SJSA1 (cell line): ENCODE data around the gene MADD. TPM values are rescaled to one million over a fixed set of nuclear protein-coding genes. Genes with fewer than 3 reads are reported as not detected.

Source experiments
- DNase-seq, 2 experiments: peaks; one replicate each; pipeline ENCODE4 v3.0.0-alpha.2; 2015 to 2020; ENCODE audit warnings: low spot score in 2 of 2, low read depth in 1 of 2
- H3K27ac ChIP-seq: fragments of 250-450 bp; sonication (Bioruptor Pico); 2 replicates; pipeline ENCODE4 v1.5.1; 2020; ENCODE audit warnings: mild to moderate bottlenecking, moderate library complexity
- H3K27me3 ChIP-seq: fragments of 250-450 bp; sonication (Bioruptor Pico); replicated peaks from 2 replicates; pipeline ENCODE4 v1.5.1; 2020; ENCODE audit warnings: mild to moderate bottlenecking, moderate library complexity
- H3K36me3 ChIP-seq: fragments of 250-450 bp; sonication (Bioruptor Pico); 2 replicates; pipeline ENCODE4 v1.5.1; 2020; ENCODE audit warnings: mild to moderate bottlenecking
- H3K4me1 ChIP-seq: fragments of 250-450 bp; sonication (Bioruptor Pico); replicated peaks from 2 replicates; pipeline ENCODE4 v1.6.1; 2021; ENCODE audit warnings: mild to moderate bottlenecking
- H3K4me3 ChIP-seq: fragments of 250-450 bp; sonication (Bioruptor Pico); 2 replicates; pipeline ENCODE4 v1.5.1; 2020; ENCODE audit warnings: mild to moderate bottlenecking
- H3K9me3 ChIP-seq: fragments of 250-450 bp; sonication (Bioruptor Pico); replicated peaks from 2 replicates; pipeline ENCODE4 v1.5.1; 2020; ENCODE audit warnings: mild to moderate bottlenecking
- total RNA-seq: library from RNA; depleted of rRNA; stranded (reverse); fragments of >200 nt; shearing (Covaris generic); gene quantifications from 2 replicates; pipeline ENCODE4 v1.2.3, GENCODE V29; 2014

Gene MADD
- total RNA-seq, 1 experiment from 2014 or later, result 20.9 TPM

DNA sequence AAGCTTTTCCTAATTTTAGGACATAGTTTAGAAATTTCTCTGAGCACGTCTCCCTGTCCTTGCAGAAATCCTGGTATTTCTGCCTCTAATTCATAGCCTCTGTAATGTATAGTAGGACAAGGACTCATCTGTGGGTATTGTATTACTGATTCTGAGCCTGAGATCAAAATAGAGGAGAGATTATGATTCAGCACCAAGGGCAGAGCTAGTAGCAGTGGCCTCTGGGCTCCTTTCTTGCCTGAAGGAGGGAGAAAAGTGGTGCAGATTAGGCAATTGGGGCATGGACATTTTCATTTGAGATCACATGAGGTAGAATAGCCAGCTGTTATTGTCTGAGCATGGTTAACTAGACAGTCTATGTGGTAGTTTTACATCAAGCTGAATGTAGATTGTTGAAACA lies 2.8 kb downstream of the MADD start:
- Histone ChIP-seq H3K27me3 (no peaks in the 10 kb centered on the region), H3K4me3 (no peak overlapping the region), H3K27ac (no peak overlapping the region), H3K36me3 (peaks cover 34% of the 10 kb centered on the region), H3K9me3 (no peaks in the 10 kb centered on the region), H3K4me1 (peaks cover 22% of the 10 kb centered on the region)
- no peak for DNase-seq

DNA sequence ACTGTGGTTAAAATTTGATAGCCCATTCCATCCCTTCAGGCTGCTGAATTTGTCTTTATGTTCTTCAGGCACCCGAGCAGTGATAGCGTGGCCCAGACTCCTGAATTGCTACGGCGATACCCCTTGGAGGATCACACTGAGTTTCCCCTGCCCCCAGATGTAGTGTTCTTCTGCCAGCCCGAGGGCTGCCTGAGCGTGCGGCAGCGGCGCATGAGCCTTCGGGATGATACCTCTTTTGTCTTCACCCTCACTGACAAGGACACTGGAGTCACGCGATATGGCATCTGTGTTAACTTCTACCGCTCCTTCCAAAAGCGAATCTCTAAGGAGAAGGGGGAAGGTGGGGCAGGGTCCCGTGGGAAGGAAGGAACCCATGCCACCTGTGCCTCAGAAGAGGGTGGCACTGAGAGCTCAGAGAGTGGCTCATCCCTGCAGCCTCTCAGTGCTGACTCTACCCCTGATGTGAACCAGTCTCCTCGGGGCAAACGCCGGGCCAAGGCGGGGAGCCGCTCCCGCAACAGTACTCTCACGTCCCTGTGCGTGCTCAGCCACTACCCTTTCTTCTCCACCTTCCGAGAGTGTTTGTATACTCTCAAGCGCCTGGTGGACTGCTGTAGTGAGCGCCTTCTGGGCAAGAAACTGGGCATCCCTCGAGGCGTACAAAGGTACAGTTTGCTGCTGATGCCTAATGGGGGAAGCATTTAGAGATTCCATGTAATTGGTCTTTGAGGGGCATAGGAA lies 4.7 kb downstream of the MADD start:
- Histone ChIP-seq H3K9me3 (no peaks in the 10 kb centered on the region), H3K36me3 (peaks cover 53% of the 10 kb centered on the region), H3K4me1 (peaks cover 8% of the 10 kb centered on the region), H3K4me3 (no peak overlapping the region), H3K27me3 (no peaks in the 10 kb centered on the region), H3K27ac (no peak overlapping the region)
- no peak for DNase-seq

GRCh38 chr11:47276923-47277322 lies 7.0 kb downstream of the MADD start:
- Histone ChIP-seq H3K27me3 (no peaks in the 10 kb centered on the region), H3K36me3 (peaks cover 74% of the 10 kb centered on the region), H3K4me1 (no peaks in the 10 kb centered on the region), H3K4me3 (no peak overlapping the region), H3K9me3 (no peaks in the 10 kb centered on the region), H3K27ac (no peak overlapping the region)
- DNase-seq, result no peak

DNA sequence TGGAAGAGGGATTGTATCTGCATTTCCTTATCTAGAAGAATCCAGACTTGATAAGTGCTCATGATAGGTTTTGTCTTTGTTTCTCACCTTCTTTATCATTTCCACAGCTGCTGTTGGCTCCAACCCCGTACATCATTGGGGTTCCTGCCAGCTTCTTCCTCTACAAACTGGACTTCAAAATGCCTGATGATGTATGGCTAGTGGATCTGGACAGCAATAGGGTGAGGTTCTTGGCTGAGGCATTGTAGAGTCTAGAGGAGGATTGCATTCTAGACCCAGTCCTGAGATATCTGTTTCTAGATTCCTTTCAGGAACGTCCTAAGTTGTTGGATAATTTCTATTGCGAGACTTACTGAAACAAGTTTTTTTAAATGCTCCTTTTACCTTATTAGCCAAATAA lies 8.1 kb downstream of the MADD start:
- Histone ChIP-seq H3K4me3 (no peak overlapping the region), H3K4me1 (no peaks in the 10 kb centered on the region), H3K36me3 (peaks cover 85% of the 10 kb centered on the region), H3K9me3 (no peaks in the 10 kb centered on the region), H3K27me3 (no peaks in the 10 kb centered on the region), H3K27ac (no peak overlapping the region)
- no peak for DNase-seq

- no peaks in the 10 kb centered on the region for H3K4me1 ChIP-seq
- H3K27ac ChIP-seq, result no peak overlapping the region
- no peaks in the 10 kb centered on the region for H3K27me3 ChIP-seq
- no peak overlapping the region for H3K4me3 ChIP-seq
- DNase-seq, result no peak
- H3K9me3 ChIP-seq, result no peaks in the 10 kb centered on the region
- H3K36me3 ChIP-seq, result peaks cover 92% of the 10 kb centered on the region
Measured at GRCh38 chr11:47278769-47279168, 8.8 kb downstream of the MADD start.

DNA sequence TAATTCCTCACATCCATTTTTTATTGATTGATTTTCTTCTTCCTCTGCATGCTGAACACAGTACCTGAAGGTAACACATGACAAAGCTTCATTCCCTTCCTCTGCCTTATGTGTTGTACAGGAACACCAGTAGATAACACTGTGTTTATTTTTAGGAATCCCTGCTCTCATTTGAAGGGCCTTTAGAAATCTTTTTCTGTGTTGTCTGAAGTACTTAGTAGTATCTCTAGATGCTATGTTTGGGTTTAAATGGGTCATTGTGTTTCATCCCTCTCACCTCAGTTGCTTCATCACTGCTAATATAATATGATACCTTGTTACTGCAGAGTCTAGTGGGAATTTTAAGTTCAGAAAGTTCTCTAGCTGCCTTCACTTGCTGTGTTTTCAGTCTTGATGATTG lies 10.2 kb downstream of the MADD start:
- peaks cover 97% of the 10 kb centered on the region for H3K36me3 ChIP-seq
- H3K4me3 ChIP-seq, result no peak overlapping the region
- H3K9me3 ChIP-seq, result no peaks in the 10 kb centered on the region
- H3K27me3 ChIP-seq, result no peaks in the 10 kb centered on the region
- no peaks in the 10 kb centered on the region for H3K4me1 ChIP-seq
- DNase-seq, result no peak
- H3K27ac ChIP-seq, result no peak overlapping the region

GRCh38 chr11:47280860-47281259 lies 10.9 kb downstream of the MADD start:
- no peak for DNase-seq
- Histone ChIP-seq H3K9me3 (no peaks in the 10 kb centered on the region), H3K27ac (no peak overlapping the region), H3K4me3 (no peak overlapping the region), H3K27me3 (no peaks in the 10 kb centered on the region), H3K36me3 (peaks cover 98% of the 10 kb centered on the region), H3K4me1 (no peaks in the 10 kb centered on the region)

DNA sequence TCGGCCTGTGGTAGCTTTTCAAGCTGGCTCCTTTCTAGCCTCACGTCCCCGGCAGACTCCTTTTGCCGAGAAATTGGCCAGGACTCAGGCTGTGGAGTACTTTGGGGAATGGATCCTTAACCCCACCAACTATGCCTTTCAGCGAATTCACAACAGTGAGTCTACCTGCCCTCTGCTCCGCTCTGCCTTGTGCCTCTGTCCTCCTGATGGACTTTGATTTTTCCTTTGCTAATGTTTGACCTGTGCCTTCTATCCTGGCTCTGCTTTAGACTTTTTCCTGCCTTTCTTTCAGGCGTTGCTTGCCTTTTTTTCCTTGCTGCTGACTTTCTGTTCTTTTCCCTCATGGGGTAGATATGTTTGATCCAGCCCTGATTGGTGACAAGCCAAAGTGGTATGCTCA lies 12.5 kb downstream of the MADD start:
- Histone ChIP-seq H3K36me3 (peaks cover 98% of the 10 kb centered on the region), H3K4me3 (no peak overlapping the region), H3K27ac (no peak overlapping the region), H3K27me3 (no peaks in the 10 kb centered on the region), H3K9me3 (no peaks in the 10 kb centered on the region), H3K4me1 (no peaks in the 10 kb centered on the region)
- DNase-seq, result no peak

DNA sequence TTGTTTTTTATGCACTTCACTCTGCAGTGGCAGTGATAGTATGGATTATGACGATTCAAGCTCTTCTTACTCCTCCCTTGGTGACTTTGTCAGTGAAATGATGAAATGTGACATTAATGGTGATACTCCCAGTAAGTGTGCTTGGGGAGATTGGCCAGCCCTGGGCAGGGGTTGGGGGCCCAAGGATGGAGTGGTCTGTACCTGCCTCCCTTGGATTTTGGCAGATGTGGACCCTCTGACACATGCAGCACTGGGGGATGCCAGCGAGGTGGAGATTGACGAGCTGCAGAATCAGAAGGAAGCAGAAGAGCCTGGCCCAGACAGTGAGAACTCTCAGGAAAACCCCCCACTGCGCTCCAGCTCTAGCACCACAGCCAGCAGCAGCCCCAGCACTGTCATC lies 14.2 kb downstream of the MADD start:
- Histone ChIP-seq H3K4me3 (no peak overlapping the region), H3K27me3 (no peaks in the 10 kb centered on the region), H3K4me1 (no peaks in the 10 kb centered on the region), H3K27ac (no peak overlapping the region), H3K9me3 (no peaks in the 10 kb centered on the region), H3K36me3 (peaks cover 96% of the 10 kb centered on the region)
- no peak for DNase-seq

GRCh38 chr11:47285969-47286770 lies 16.2 kb downstream of the MADD start:
- H3K36me3 ChIP-seq, result peaks cover 98% of the 10 kb centered on the region
- no peaks in the 10 kb centered on the region for H3K27me3 ChIP-seq
- H3K4me3 ChIP-seq, result no peak overlapping the region
- no peaks in the 10 kb centered on the region for H3K9me3 ChIP-seq
- no peaks in the 10 kb centered on the region for H3K4me1 ChIP-seq
- DNase-seq, result no peak
- H3K27ac ChIP-seq, result no peak overlapping the region

DNA sequence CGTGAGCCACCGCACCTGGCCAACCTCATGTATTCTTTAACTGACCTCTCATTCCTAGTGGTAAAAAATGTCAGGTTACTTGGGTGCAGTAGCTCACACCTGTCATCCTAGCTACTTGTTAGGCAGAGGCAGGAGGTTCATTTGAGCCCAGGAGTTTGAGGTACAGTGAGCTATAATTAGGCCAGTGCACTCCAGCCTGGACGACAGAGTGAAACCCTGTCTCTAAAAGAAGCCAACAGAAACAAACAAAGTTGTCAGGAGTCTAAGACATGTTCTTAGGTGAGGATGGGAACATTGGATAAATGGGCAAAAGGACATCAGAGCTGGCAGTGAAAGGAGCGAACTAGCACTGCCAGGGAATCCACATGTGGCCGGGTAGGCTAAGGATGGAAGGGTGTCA lies 18.1 kb downstream of the MADD start:
- Histone ChIP-seq H3K27ac (no peak overlapping the region), H3K4me1 (no peaks in the 10 kb centered on the region), H3K4me3 (no peak overlapping the region), H3K27me3 (no peaks in the 10 kb centered on the region), H3K36me3 (peaks cover 95% of the 10 kb centered on the region), H3K9me3 (no peaks in the 10 kb centered on the region)
- DNase-seq, result no peak

DNA sequence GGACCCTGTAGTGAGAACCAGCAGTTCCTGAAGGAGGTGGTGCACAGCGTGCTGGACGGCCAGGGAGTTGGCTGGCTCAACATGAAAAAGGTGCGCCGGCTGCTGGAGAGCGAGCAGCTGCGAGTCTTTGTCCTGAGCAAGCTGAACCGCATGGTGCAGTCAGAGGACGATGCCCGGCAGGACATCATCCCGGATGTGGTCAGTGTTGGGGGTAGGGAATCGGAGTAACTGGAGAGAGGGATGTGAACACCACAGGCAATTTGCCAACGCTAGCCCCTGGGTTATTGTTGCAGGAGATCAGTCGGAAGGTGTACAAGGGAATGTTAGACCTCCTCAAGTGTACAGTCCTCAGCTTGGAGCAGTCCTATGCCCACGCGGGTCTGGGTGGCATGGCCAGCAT lies 19.9 kb downstream of the MADD start:
- H3K4me1 ChIP-seq, result no peaks in the 10 kb centered on the region
- H3K36me3 ChIP-seq, result peaks cover 85% of the 10 kb centered on the region
- H3K27ac ChIP-seq, result no peak overlapping the region
- H3K4me3 ChIP-seq, result no peak overlapping the region
- no peaks in the 10 kb centered on the region for H3K9me3 ChIP-seq
- H3K27me3 ChIP-seq, result no peaks in the 10 kb centered on the region
- DNase-seq, result no peak

GRCh38 chr11:47295385-47295784 lies 25.5 kb downstream of the MADD start:
- Histone ChIP-seq H3K9me3 (no peaks in the 10 kb centered on the region), H3K4me1 (no peaks in the 10 kb centered on the region), H3K36me3 (peaks cover 72% of the 10 kb centered on the region), H3K27ac (no peak overlapping the region), H3K27me3 (no peaks in the 10 kb centered on the region), H3K4me3 (no peak overlapping the region)
- no peak for DNase-seq

DNA sequence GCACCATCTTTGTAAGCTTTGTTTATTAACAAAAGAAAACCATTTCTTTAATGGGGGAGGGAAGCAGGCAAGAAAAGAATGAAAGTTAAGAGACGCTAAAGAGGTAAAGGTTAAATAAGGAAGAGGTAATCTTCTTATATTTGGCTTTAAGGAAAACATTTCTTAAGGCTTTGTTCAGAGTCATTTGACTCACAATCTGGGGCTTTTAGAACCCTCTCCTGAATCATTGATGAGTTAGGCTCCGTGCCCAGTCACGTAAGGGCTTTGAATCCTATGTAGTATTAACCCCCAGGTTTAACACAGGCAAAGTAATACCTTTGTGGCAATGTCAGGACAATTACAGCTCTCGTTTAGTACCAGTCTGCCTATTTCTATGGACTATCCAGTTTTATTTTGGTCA lies 26.1 kb downstream of the MADD start:
- Histone ChIP-seq H3K9me3 (no peaks in the 10 kb centered on the region), H3K4me3 (no peak overlapping the region), H3K27ac (no peak overlapping the region), H3K4me1 (no peaks in the 10 kb centered on the region), H3K27me3 (no peaks in the 10 kb centered on the region), H3K36me3 (peaks cover 72% of the 10 kb centered on the region)
- no peak for DNase-seq
